DOHH2 (cell line): ENCODE results near the gene SBK3.
"Not testable (repeated sequence)": the region's sequence is repeated elsewhere in the genome, so short reads cannot be mapped to it uniquely, and the experiment has no call there.

ENCODE experiments used
- H3F3A ChIP-seq: fragments of 200-600 bp; sonication (generic), shearing (Covaris generic); 2 replicates; pipeline ENCODE4 v1.6.0; 2016; ENCODE audit warnings: antibody characterized with exemption, mild to moderate bottlenecking; ENCODE audit not compliant: control insufficient read depth, insufficient read depth
- H3K27ac ChIP-seq: fragments of 200-600 bp; sonication (generic); 2 replicates; pipeline ENCODE4 v1.5.1; 2014; ENCODE audit warnings: low read depth, mild to moderate bottlenecking, low read length, moderate library complexity
- H3K27me3 ChIP-seq: fragments of 200-600 bp; sonication (generic); 2 replicates; pipeline ENCODE4 v1.6.1; 2014; ENCODE audit warnings: mild to moderate bottlenecking, low read length, mixed read lengths; ENCODE audit not compliant: control insufficient read depth
- H3K36me3 ChIP-seq: fragments of 200-600 bp; sonication (generic); 2 replicates; pipeline ENCODE4 v1.6.1; 2014; ENCODE audit warnings: mild to moderate bottlenecking, low read length, moderate library complexity, mixed read lengths; ENCODE audit not compliant: control insufficient read depth
- H3K4me1 ChIP-seq: fragments of 200-600 bp; sonication (generic); 2 replicates; pipeline ENCODE4 v1.6.1; 2014; ENCODE audit warnings: mild to moderate bottlenecking, low read length, mixed read lengths; ENCODE audit not compliant: control insufficient read depth
- H3K4me2 ChIP-seq: fragments of 200-600 bp; sonication (generic); 2 replicates; pipeline ENCODE4 v1.6.0; 2014; ENCODE audit warnings: mild to moderate bottlenecking, low read length, moderate library complexity
- H3K4me3 ChIP-seq: fragments of 200-600 bp; sonication (generic); 2 replicates; pipeline ENCODE4 v1.5.1; 2014; ENCODE audit warnings: mild to moderate bottlenecking, low read length, mixed read lengths
- H3K79me2 ChIP-seq: fragments of 200-600 bp; sonication (generic); 2 replicates; pipeline ENCODE4 v1.6.1; 2014; ENCODE audit warnings: mild to moderate bottlenecking, low read length, mixed read lengths; ENCODE audit not compliant: control insufficient read depth
- H3K9me2 ChIP-seq: fragments of 200-600 bp; sonication (generic); replicated peaks from 2 replicates; pipeline ENCODE4 v1.6.1; 2014; ENCODE audit warnings: mild to moderate bottlenecking, low read length, mixed read lengths; ENCODE audit not compliant: control insufficient read depth
- H3K9me3 ChIP-seq: fragments of 200-600 bp; sonication (generic); 2 replicates; pipeline ENCODE4 v1.6.1; 2014; ENCODE audit warnings: antibody characterized with exemption, low read length, mixed read lengths; ENCODE audit not compliant: control insufficient read depth, insufficient read depth
- H4K20me1 ChIP-seq: fragments of 200-600 bp; sonication (generic); 2 replicates; pipeline ENCODE4 v1.6.0; 2014; ENCODE audit warnings: low read depth, mild to moderate bottlenecking, antibody characterized with exemption, low read length, moderate library complexity; ENCODE audit not compliant: control insufficient read depth, insufficient read depth
- EZH2phosphoT487 ChIP-seq: fragments of 200-600 bp; sonication (generic); IDR thresholded peaks from 2 replicates; pipeline ENCODE4 v1.6.1; 2017; ENCODE audit warnings: borderline replicate concordance, mild to moderate bottlenecking, antibody characterized with exemption, low read length, moderate library complexity, mixed read lengths
- TF ChIP-seq, protein P1 (sequence below): fragments of 200-600 bp; sonication (generic); IDR thresholded peaks from one replicate; pipeline ENCODE4 v1.5.1; 2014; ENCODE audit warnings: antibody characterized with exemption, mild to moderate bottlenecking, low read depth, low read length; ENCODE audit not compliant: poor library complexity, severe bottlenecking

The SBK3 gene

DNA sequence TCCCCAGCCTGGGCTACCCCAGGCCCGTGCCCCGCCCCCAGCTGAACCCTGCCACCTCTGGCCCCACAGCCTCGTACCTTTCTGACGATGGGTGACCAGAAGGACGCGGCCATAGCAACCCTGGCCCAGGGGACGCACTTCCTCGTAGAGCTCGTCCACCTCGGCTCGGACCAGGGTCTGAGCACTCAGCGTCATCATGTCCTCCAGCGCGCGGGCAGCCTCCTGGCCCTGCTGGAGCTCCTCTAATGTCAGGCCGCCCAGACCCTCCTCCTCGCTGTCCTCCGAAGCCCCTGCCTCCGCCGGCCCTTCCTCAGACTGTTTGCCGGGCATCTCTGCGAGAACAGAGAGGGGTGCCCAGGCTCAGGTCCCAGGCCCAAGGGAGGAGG lies 9.4 kb downstream of the SBK3 start:
- TF ChIP-seq, protein P1, sequence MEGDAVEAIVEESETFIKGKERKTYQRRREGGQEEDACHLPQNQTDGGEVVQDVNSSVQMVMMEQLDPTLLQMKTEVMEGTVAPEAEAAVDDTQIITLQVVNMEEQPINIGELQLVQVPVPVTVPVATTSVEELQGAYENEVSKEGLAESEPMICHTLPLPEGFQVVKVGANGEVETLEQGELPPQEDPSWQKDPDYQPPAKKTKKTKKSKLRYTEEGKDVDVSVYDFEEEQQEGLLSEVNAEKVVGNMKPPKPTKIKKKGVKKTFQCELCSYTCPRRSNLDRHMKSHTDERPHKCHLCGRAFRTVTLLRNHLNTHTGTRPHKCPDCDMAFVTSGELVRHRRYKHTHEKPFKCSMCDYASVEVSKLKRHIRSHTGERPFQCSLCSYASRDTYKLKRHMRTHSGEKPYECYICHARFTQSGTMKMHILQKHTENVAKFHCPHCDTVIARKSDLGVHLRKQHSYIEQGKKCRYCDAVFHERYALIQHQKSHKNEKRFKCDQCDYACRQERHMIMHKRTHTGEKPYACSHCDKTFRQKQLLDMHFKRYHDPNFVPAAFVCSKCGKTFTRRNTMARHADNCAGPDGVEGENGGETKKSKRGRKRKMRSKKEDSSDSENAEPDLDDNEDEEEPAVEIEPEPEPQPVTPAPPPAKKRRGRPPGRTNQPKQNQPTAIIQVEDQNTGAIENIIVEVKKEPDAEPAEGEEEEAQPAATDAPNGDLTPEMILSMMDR, result no peak
- TF ChIP-seq EZH2phosphoT487, result no peak
- Histone ChIP-seq H3K36me3 (no peaks in the 10 kb centered on the region), H3F3A (no peaks in the 10 kb centered on the region), H3K4me2 (no peak overlapping the region), H3K4me3 (no peak overlapping the region), H3K4me1 (no peaks in the 10 kb centered on the region), H3K9me2 (no peaks in the 10 kb centered on the region), H3K9me3 (no peaks in the 10 kb centered on the region), H3K79me2 (no peaks in the 10 kb centered on the region), H3K27ac (no peak overlapping the region), H4K20me1 (no peaks in the 10 kb centered on the region), H3K27me3 (no peaks in the 10 kb centered on the region)

DNA sequence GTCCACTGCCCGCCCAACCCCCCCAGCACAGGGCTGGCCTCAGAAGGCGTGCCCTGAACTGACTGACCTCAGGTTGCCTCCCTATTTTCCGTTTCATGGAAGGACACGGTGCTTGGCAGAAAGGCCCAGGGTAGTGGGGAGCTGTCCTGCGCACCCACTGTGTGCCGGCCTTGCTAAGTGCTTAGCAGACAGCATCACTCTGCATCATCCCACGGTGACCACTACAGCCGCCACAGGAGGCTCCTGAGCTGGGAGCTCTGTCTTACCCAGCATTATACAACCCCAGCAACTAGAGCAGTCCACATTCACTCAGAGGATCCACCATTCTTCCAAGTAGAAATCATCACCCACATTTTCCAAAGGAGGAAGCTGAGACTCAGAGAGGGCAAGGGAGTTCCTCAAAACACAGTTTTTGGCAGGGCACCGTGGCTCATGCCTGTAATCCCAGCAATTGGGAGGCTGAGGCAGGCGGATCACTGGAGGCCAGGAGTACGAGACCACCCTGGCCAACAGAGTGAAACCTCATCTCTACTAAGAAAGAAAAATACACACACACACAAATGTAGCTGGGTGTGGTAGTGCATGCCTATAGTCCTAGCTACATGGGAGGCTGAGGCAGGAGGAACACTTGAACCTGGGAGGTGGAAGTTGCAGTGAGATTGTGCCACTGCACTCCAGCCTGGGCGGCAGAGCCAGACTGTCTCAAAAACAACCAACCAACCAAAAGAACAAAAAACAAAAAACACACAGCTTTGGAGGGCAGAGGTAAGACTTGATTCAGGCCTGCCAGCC lies 10.0 kb downstream of the SBK3 start:
- Histone ChIP-seq H3K4me3 (no peak overlapping the region), H3F3A (no peaks in the 10 kb centered on the region), H3K79me2 (no peaks in the 10 kb centered on the region), H3K36me3 (no peaks in the 10 kb centered on the region), H3K4me1 (no peaks in the 10 kb centered on the region), H3K9me2 (no peaks in the 10 kb centered on the region), H3K27me3 (no peaks in the 10 kb centered on the region), H3K9me3 (no peaks in the 10 kb centered on the region), H3K27ac (no peak overlapping the region), H3K4me2 (no peak overlapping the region), H4K20me1 (no peaks in the 10 kb centered on the region)
- no peak for TF ChIP-seq EZH2phosphoT487
- TF ChIP-seq, protein P1, result no peak

DNA sequence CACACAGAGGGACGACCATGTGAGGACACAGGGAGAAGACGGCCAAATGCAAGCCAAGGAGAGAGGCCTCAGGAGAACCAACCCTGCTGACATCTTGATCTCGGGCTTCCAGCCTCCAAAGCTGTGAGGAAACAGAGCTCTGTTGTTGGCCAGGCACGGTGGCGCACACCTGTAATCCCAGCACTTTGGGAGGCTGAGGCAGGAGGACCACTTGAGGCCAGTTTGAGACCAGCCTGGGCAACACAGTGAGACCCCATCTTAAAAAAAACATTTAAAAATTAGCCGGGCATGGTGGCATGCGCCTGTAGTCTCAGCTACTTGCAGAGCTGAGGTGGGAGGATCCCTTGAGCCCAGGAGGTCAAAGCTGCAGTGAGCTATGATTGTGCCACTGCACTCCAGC lies 11.1 kb downstream of the SBK3 start:
- not testable (repeated sequence) for H4K20me1 ChIP-seq, H3K27ac ChIP-seq, H3K79me2 ChIP-seq, H3K4me2 ChIP-seq, H3K9me2 ChIP-seq, H3K4me1 ChIP-seq, H3K9me3 ChIP-seq, H3F3A ChIP-seq, H3K36me3 ChIP-seq, H3K27me3 ChIP-seq, H3K4me3 ChIP-seq

DNA sequence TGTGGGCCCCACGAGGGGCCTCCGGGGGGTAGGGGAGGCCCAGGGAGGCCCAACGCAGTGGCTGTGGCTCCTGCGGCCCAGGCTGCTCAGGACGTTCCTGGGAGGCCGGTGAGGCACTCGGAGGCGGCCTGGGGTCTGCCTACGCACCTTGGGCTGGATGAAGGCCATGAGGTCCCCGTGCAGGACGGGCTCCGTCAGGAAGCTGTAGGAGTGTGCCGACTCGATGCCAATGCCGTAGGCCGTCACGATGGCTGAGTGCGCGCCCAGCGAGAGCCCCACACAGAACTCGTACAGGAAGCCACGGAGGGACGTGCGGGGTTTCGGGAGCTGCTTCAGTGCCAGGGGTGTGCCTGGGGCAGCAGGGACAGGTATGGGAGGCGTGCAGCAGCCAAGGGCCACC lies 14.3 kb downstream of the SBK3 start:
- H3K9me2 ChIP-seq, result no peaks in the 10 kb centered on the region
- no peaks in the 10 kb centered on the region for H3K79me2 ChIP-seq
- no peaks in the 10 kb centered on the region for H3K36me3 ChIP-seq
- H3K4me2 ChIP-seq, result no peak overlapping the region
- H4K20me1 ChIP-seq, result no peaks in the 10 kb centered on the region
- no peaks in the 10 kb centered on the region for H3K4me1 ChIP-seq
- peaks cover 16% of the 10 kb centered on the region; the same call in 1 of the 2 replicates for H3K9me3 ChIP-seq
- H3K27me3 ChIP-seq, result no peaks in the 10 kb centered on the region
- H3K4me3 ChIP-seq, result no peak overlapping the region
- H3K27ac ChIP-seq, result no peak overlapping the region
- TF ChIP-seq EZH2phosphoT487, result no peak
- TF ChIP-seq, protein P1, result no peak
- peaks cover 6% of the 10 kb centered on the region for H3F3A ChIP-seq
